IPS DF 6.9 (cell line): ENCODE results near the gene SLC66A3.
"Not testable (repeated sequence)": the region's sequence is repeated elsewhere in the genome, so short reads cannot be mapped to it uniquely, and the experiment has no call there.

Experiments
- DNase-seq: peaks from one replicate; pipeline ENCODE4 v3.0.0-alpha.2; 2013; ENCODE audit warnings: low read depth, low spot score
- H3K27ac ChIP-seq: one replicate; pipeline ENCODE4 v1.5.1; 2013; ENCODE audit warnings: low read length, control low read depth
- H3K27me3 ChIP-seq: 2 replicates; pipeline ENCODE4 v1.6.1; 2013; ENCODE audit warnings: mild to moderate bottlenecking, low read length; ENCODE audit not compliant: control insufficient read depth, insufficient read depth
- H3K36me3 ChIP-seq: 2 replicates; pipeline ENCODE4 v1.6.1; 2013; ENCODE audit warnings: low read length; ENCODE audit not compliant: control insufficient read depth, insufficient read depth
- H3K4me1 ChIP-seq: 2 replicates; pipeline ENCODE4 v1.6.1; 2013; ENCODE audit warnings: low read length; ENCODE audit not compliant: control insufficient read depth, insufficient read depth
- H3K4me3 ChIP-seq: 2 replicates; pipeline ENCODE4 v1.5.1; 2013; ENCODE audit warnings: mild to moderate bottlenecking, low read length
- H3K9me3 ChIP-seq: 2 replicates; pipeline ENCODE4 v1.6.1; 2013; ENCODE audit warnings: low read length, inconsistent platforms; ENCODE audit not compliant: control insufficient read depth, insufficient read depth
- WGBS: extraction: QIAGEN DNeasy Blood & Tissue Kit; methylation state at CpG from one replicate; pipeline ENCODE4 v1.1.7; 2013; ENCODE audit warnings: mixed read lengths, missing lambda C conversion rate; ENCODE audit not compliant: insufficient read length, insufficient coverage; 5-methylcytosine and 5-hydroxymethylcytosine counted together

Gene SLC66A3

GRCh38 chr2:11161747-11162146 is 6.5 kb downstream of the SLC66A3 start:
- no CpG with 5 or more reads among the region's 4 CpGs for WGBS

GRCh38 chr2:11163439-11164317 is 8.4 kb downstream of the SLC66A3 start:
- no peaks in the 10 kb centered on the region for H3K36me3 ChIP-seq
- no peaks in the 10 kb centered on the region; the same call in 1 of the 2 replicates for H3K4me1 ChIP-seq
- H3K27me3 ChIP-seq: no peaks in the 10 kb centered on the region
- WGBS: no CpG with 5 or more reads among the region's 16 CpGs
- DNase-seq: no peak
- no peaks in the 10 kb centered on the region for H3K9me3 ChIP-seq
- H3K27ac ChIP-seq: no peak overlapping the region
- no peak overlapping the region for H3K4me3 ChIP-seq

More at GRCh38 chr2:11161747-11162146, 6.5 kb downstream of the SLC66A3 start:
- Histone ChIP-seq H3K27me3 (no peaks in the 10 kb centered on the region), H3K27ac (no peak overlapping the region), H3K4me3 (no peak overlapping the region), H3K9me3 (no peaks in the 10 kb centered on the region), H3K36me3 (no peaks in the 10 kb centered on the region), H3K4me1 (no peaks in the 10 kb centered on the region; the same call in 1 of the 2 replicates)
- DNase-seq: no peak

GRCh38 chr2:11165046-11165445 is 9.8 kb downstream of the SLC66A3 start:
- not testable (repeated sequence) for H3K36me3 ChIP-seq, H3K4me1 ChIP-seq, H3K9me3 ChIP-seq, H3K27me3 ChIP-seq, DNase-seq, H3K4me3 ChIP-seq, H3K27ac ChIP-seq
- no CpG with 5 or more reads among the region's 28 CpGs for WGBS

- no peaks in the 10 kb centered on the region; the same call in 1 of the 2 replicates for H3K4me1 ChIP-seq
- H3K36me3 ChIP-seq: no peaks in the 10 kb centered on the region
- H3K27me3 ChIP-seq: no peaks in the 10 kb centered on the region
- DNase-seq: no peak
- no peaks in the 10 kb centered on the region for H3K9me3 ChIP-seq
- no CpG with 5 or more reads among the region's 10 CpGs for WGBS
- no peak overlapping the region for H3K27ac ChIP-seq
- no peak overlapping the region for H3K4me3 ChIP-seq
Measured at GRCh38 chr2:11166476-11166875, 11.2 kb downstream of the SLC66A3 start.

- Histone ChIP-seq H3K36me3 (no peaks in the 10 kb centered on the region), H3K27ac (no peak overlapping the region), H3K9me3 (no peaks in the 10 kb centered on the region), H3K4me1 (no peaks in the 10 kb centered on the region; the same call in 1 of the 2 replicates), H3K4me3 (no peak overlapping the region), H3K27me3 (no peaks in the 10 kb centered on the region)
- WGBS: no CpG with 5 or more reads among the region's 9 CpGs
- no peak for DNase-seq
Measured at GRCh38 chr2:11168488-11168887, 13.2 kb downstream of the SLC66A3 start.

GRCh38 chr2:11169333-11169732 is 14.1 kb downstream of the SLC66A3 start:
- Histone ChIP-seq H3K4me3 (no peak overlapping the region), H3K27ac (no peak overlapping the region), H3K4me1 (no peaks in the 10 kb centered on the region; the same call in 1 of the 2 replicates), H3K27me3 (no peaks in the 10 kb centered on the region), H3K9me3 (no peaks in the 10 kb centered on the region), H3K36me3 (no peaks in the 10 kb centered on the region)
- DNase-seq: no peak
- WGBS: no CpG with 5 or more reads among the region's 13 CpGs

GRCh38 chr2:11174222-11174621 is 19.0 kb downstream of the SLC66A3 start:
- H3K4me1 ChIP-seq: no peaks in the 10 kb centered on the region; the same call in 1 of the 2 replicates
- WGBS: no CpG with 5 or more reads among the region's 9 CpGs
- DNase-seq: no peak
- H3K9me3 ChIP-seq: no peaks in the 10 kb centered on the region
- no peaks in the 10 kb centered on the region for H3K27me3 ChIP-seq
- H3K27ac ChIP-seq: no peak overlapping the region
- no peak overlapping the region for H3K4me3 ChIP-seq
- H3K36me3 ChIP-seq: no peaks in the 10 kb centered on the region

GRCh38 chr2:11175293-11175795 is 20.1 kb downstream of the SLC66A3 start:
- Histone ChIP-seq H3K27me3 (no peaks in the 10 kb centered on the region), H3K4me3 (no peak overlapping the region), H3K27ac (no peak overlapping the region), H3K9me3 (no peaks in the 10 kb centered on the region), H3K4me1 (no peaks in the 10 kb centered on the region), H3K36me3 (no peaks in the 10 kb centered on the region)
- no peak for DNase-seq
- no CpG with 5 or more reads among the region's 6 CpGs for WGBS

GRCh38 chr2:11177871-11178690 is 22.8 kb downstream of the SLC66A3 start:
- Histone ChIP-seq H3K4me3 (no peak overlapping the region), H3K4me1 (no peaks in the 10 kb centered on the region), H3K27ac (no peak overlapping the region), H3K36me3 (no peaks in the 10 kb centered on the region), H3K27me3 (no peaks in the 10 kb centered on the region), H3K9me3 (no peaks in the 10 kb centered on the region)
- DNase-seq: no peak
- no CpG with 5 or more reads among the region's 5 CpGs for WGBS

- H3K27ac ChIP-seq: no peak overlapping the region
- no peak overlapping the region for H3K4me3 ChIP-seq
- no peak for DNase-seq
- no peaks in the 10 kb centered on the region for H3K36me3 ChIP-seq
- WGBS: no CpG with 5 or more reads among the region's 4 CpGs
- H3K4me1 ChIP-seq: no peaks in the 10 kb centered on the region
- H3K9me3 ChIP-seq: no peaks in the 10 kb centered on the region
- no peaks in the 10 kb centered on the region for H3K27me3 ChIP-seq
Measured at GRCh38 chr2:11179196-11179595, 23.9 kb downstream of the SLC66A3 start.
